GM18873 (cell line): ENCODE data around the gene GATA2.

Experiments used
- ATAC-seq: cut with Tn5 transposase; IDR thresholded peaks from one replicate; pipeline ENCODE4 v1.9.1; 2021; ENCODE audit warnings: mild to moderate bottlenecking, moderate library complexity, moderate number of reproducible peaks; ENCODE audit not compliant: unreplicated experiment, low FRiP score

GATA2 gene

GRCh38 chr3:128478576-128479506 lies 14.2 kb downstream of the GATA2 start:
- no peak for ATAC-seq

- no peak for ATAC-seq
These were observed 16.3 kb downstream of the GATA2 start for GRCh38 chr3:128476659-128477058.

- ATAC-seq: no peak
These were observed 17.6 kb downstream of the GATA2 start for GRCh38 chr3:128475355-128475754.

GRCh38 chr3:128473737-128474136 lies 19.3 kb downstream of the GATA2 start:
- no peak for ATAC-seq

- no peak for ATAC-seq
These were observed 19.9 kb downstream of the GATA2 start for GRCh38 chr3:128473180-128473519.

GRCh38 chr3:128472449-128473179 lies 20.4 kb downstream of the GATA2 start:
- ATAC-seq: no peak

GRCh38 chr3:128471720-128472119 lies 21.3 kb downstream of the GATA2 start:
- no peak for ATAC-seq

- ATAC-seq: no peak
These were observed 21.9 kb downstream of the GATA2 start for GRCh38 chr3:128471110-128471509.

GRCh38 chr3:128470134-128470899 lies 22.7 kb downstream of the GATA2 start:
- no peak for ATAC-seq

- ATAC-seq: no peak
These were observed 23.4 kb downstream of the GATA2 start for GRCh38 chr3:128469556-128469955.

GRCh38 chr3:128468791-128469527 lies 24.0 kb downstream of the GATA2 start:
- no peak for ATAC-seq

GRCh38 chr3:128468285-128468790 lies 24.7 kb downstream of the GATA2 start:
- no peak for ATAC-seq

- ATAC-seq: no peak
These were observed 26.0 kb downstream of the GATA2 start, which contains the start of gene DNAJB8 for GRCh38 chr3:128466840-128467541. Gene DNAJB8, minus strand, starts transcription at chr3:128466890. Its CDS starts 3,645 bp downstream, at chr3:128463245.

- ATAC-seq: no peak
These were observed 28.3 kb downstream of the GATA2 start for GRCh38 chr3:128464702-128465101.

GRCh38 chr3:128464188-128464587 lies 28.8 kb downstream of the GATA2 start:
- ATAC-seq: no peak

GRCh38 chr3:128463771-128464170 lies 29.2 kb downstream of the GATA2 start:
- no peak for ATAC-seq

- no peak for ATAC-seq
These were observed 29.6 kb downstream of the GATA2 start for GRCh38 chr3:128463354-128463753.

- no peak for ATAC-seq
These were observed 30.1 kb downstream of the GATA2 start for GRCh38 chr3:128462931-128463330.

GRCh38 chr3:128462341-128462910 lies 30.6 kb downstream of the GATA2 start:
- ATAC-seq: no peak
